Adrenal gland (tissue), 12 donors: ENCODE results near the gene NUDT21. TPM values are rescaled to one million over a fixed set of nuclear protein-coding genes. Genes with fewer than 3 reads are reported as not detected.

ENCODE experiments used
- DNase-seq, 7 donors: peaks; one replicate each; pipeline ENCODE4 v3.0.0-alpha.2; 2019 to 2020
- H3K27ac ChIP-seq, 5 donors: fragments of 200-600 bp; sonication (generic) in 4 of 5; 1 replicate in 3 of 5; 2 replicates in 2 of 5; pipeline versions ENCODE4 v1.5.1 to v1.8.0; 2016 to 2020; ENCODE audit warnings: mild to moderate bottlenecking in 1 of 5
- H3K27me3 ChIP-seq: fragments of 200-600 bp; 2 replicates; pipeline ENCODE4 v1.8.0; 2021
- H3K36me3 ChIP-seq, 2 donors: fragments of 200-600 bp; replicated peaks in 1 of 2; 1 replicate in 1 of 2; 2 replicates in 1 of 2; pipeline versions ENCODE4 v1.5.1 to v1.8.0; 2018 to 2022
- H3K4me1 ChIP-seq, 2 donors: fragments of 200-600 bp; replicated peaks in 1 of 2; 1 replicate in 1 of 2; 2 replicates in 1 of 2; pipeline versions ENCODE4 v1.5.1 to v1.8.0; 2018 to 2021
- H3K4me3 ChIP-seq, 4 donors: fragments of 200-600 bp; sonication (generic) in 3 of 4; one replicate each; pipeline ENCODE4 v1.5.1; 2016 to 2018
- H3K9me3 ChIP-seq, 3 donors: fragments of 200-600 bp; sonication (generic) in 1 of 3; replicated peaks in 1 of 3; 1 replicate in 2 of 3; 2 replicates in 1 of 3; pipeline versions ENCODE4 v1.5.1 to v1.8.0; 2016 to 2021
- CTCF ChIP-seq, 6 experiments: fragments of 450-650 bp in 4 of 6; fragments of 200-600 bp in 2 of 6; sonication (generic) in 1 of 6; IDR thresholded peaks; 1 replicate in 5 of 6; 2 replicates in 1 of 6; pipeline versions ENCODE4 v1.5.1 to v1.8.0; 2016 to 2021; ENCODE audit warnings: antibody characterized with exemption in 6 of 6, mild to moderate bottlenecking in 2 of 6, moderate library complexity in 1 of 6
- POLR2A ChIP-seq, 2 donors: fragments of 450-650 bp; IDR thresholded peaks; one replicate each; pipeline ENCODE4 v1.6.1; 2017; ENCODE audit warnings: antibody characterized with exemption in 2 of 2, mild to moderate bottlenecking in 2 of 2, moderate library complexity in 1 of 2
- WGBS, 4 donors: extraction: QIAGEN DNeasy Blood & Tissue Kit in 2 of 4; methylation state at CpG; one replicate each; pipeline versions ENCODE4 v1.1.5 to v1.1.7; 2013 to 2017; 5-methylcytosine and 5-hydroxymethylcytosine counted together
- intact Hi-C, 2 donors: fragments of 100-400 bp; cut with DNase I; formaldehyde crosslinking; loops; one replicate each; pipeline versions ENCODE4 v1.14.1 to v1.15.0; 2022 to 2023
- polyA plus RNA-seq, 3 donors: library from polyadenylated mRNA; stranded (reverse); fragments of 200-250 nt in 2 of 3; fragments of 350-450 nt in 1 of 3; fragmentation: Illumina TruSeq in 1 of 3; extraction: RNeasy Lipid Tissue Mini Kit (QIAGEN cat#74804) in 1 of 3; gene quantifications; one replicate each; pipeline ENCODE4 v1.2.3, GENCODE V29; 2013 to 2014
- total RNA-seq, 9 donors: library from RNA; depleted of rRNA in 4 of 9; stranded (reverse); fragments of >200 nt in 4 of 9; fragments of 120-200 nt in 1 of 9; fragmentation: NEBNext Ultra II Directional in 1 of 9; extraction: Animal tissue kit (Norgen Biotek cat#: 25700) in 1 of 9; gene quantifications; one replicate each; pipeline versions ENCODE4 v1.1.0 to v1.2.4, GENCODE V29; 2013 to 2023
- donor health status: healthy with polysubstance abuse.
- donor health status: Bipolar disorder and iron deficiency.
- donor health status: DM: yes; HTN: yes; CAD: no.
- donor health status: DM: no; HTN: no; CAD: no.
- donor health status: DM: no; HTN: no; CAD: no.
- donor health status: DM: yes; HTN: yes; CAD: no.

Gene NUDT21
- total and polyA plus RNA-seq, 12 donors, result 20.1 to 113 (median 77.1) TPM

- no peaks in the 10 kb centered on the region for H3K9me3 ChIP-seq
- DNase-seq, result no peak
- no peaks in the 10 kb centered on the region for H3K36me3 ChIP-seq
- TF ChIP-seq CTCF (IDR thresholded peaks at IDR 0.05) (no peak), POLR2A (IDR thresholded peaks at IDR 0.05) (no peak)
- H3K4me3 ChIP-seq, result peak overlapping the region in 1 of 4 donors; percentile 100
- peaks cover 31 to 51% of the 10 kb centered on the region in 2 donors for H3K4me1 ChIP-seq
- H3K27me3 ChIP-seq, result no peaks in the 10 kb centered on the region
- peak overlapping the region in 3 of 5 donors; percentile 2 to 88 (median 6) for H3K27ac ChIP-seq
- intact Hi-C loops, result no loop called here
- WGBS, 4 donors, result 48 to 64% (median 50%) methylated on average over 4 of the region's 4 CpGs
These were observed 28.2 kb downstream of the NUDT21 start for GRCh38 chr16:56422896-56423441.

- 77 to 84% (median 81%) methylated on average over 5 of the region's 5 CpGs for WGBS, 4 donors
- Histone ChIP-seq H3K9me3 (no peaks in the 10 kb centered on the region), H3K4me3 (no peak overlapping the region), H3K4me1 (peaks cover 31 to 51% of the 10 kb centered on the region in 2 donors), H3K27me3 (no peaks in the 10 kb centered on the region), H3K27ac (peak overlapping the region in 2 of 5 donors; percentile 29 to 38), H3K36me3 (no peaks in the 10 kb centered on the region)
- no peak for DNase-seq
- intact Hi-C loops, result no loop called here
- no peak for TF ChIP-seq CTCF (IDR thresholded peaks at IDR 0.05)
- no peak for TF ChIP-seq POLR2A (IDR thresholded peaks at IDR 0.05)
These were observed 29.0 kb downstream of the NUDT21 start for GRCh38 chr16:56421976-56422669.

GRCh38 chr16:56421313-56421712 is 29.8 kb downstream of the NUDT21 start:
- H3K27me3 ChIP-seq, result no peaks in the 10 kb centered on the region
- DNase-seq, result no peak
- no peak overlapping the region for H3K27ac ChIP-seq
- 54 to 68% (median 61%) methylated on average over 2 of the region's 2 CpGs for WGBS, 4 donors
- H3K4me1 ChIP-seq, result peaks cover 31 to 51% of the 10 kb centered on the region in 2 donors
- H3K4me3 ChIP-seq, result no peak overlapping the region
- TF ChIP-seq POLR2A (IDR thresholded peaks at IDR 0.05) (no peak), CTCF (IDR thresholded peaks at IDR 0.05) (no peak)
- H3K36me3 ChIP-seq, result no peaks in the 10 kb centered on the region
- no peaks in the 10 kb centered on the region for H3K9me3 ChIP-seq
- intact Hi-C loops, result no loop called here

- Histone ChIP-seq H3K4me1 (peaks cover 28 to 54% of the 10 kb centered on the region in 2 donors), H3K9me3 (no peaks in the 10 kb centered on the region), H3K27me3 (no peaks in the 10 kb centered on the region), H3K36me3 (no peaks in the 10 kb centered on the region), H3K27ac (no peak overlapping the region), H3K4me3 (no peak overlapping the region)
- intact Hi-C loops, result no loop called here
- TF ChIP-seq CTCF (IDR thresholded peaks at IDR 0.05) (no peak), POLR2A (IDR thresholded peaks at IDR 0.05) (no peak)
- no peak for DNase-seq
These were observed 30.5 kb downstream of the NUDT21 start for GRCh38 chr16:56420613-56421012.
